Large intestine (tissue), 1 donor: Measurements from ENCODE around the gene PIR. TPM values are rescaled to one million over a fixed set of nuclear protein-coding genes. Genes with fewer than 3 reads are reported as not detected.

Source experiments
- polyA plus RNA-seq: library from polyadenylated mRNA; unstranded; fragments of 120-200 nt; gene quantifications from one replicate; pipeline ENCODE4 v1.2.1, GENCODE V29; 2013

The PIR gene
- polyA plus RNA-seq, 1 donor, result 6.8 TPM

Other genes starting within 250 kb of the PIR start
- 3.8 TPM for gene ASB9, start 223.2 kb downstream of the PIR start, polyA plus RNA-seq
- 0.03 TPM for gene ASB11, start 177.7 kb downstream of the PIR start, polyA plus RNA-seq
- 10.8 TPM for gene PIGA, start 157.8 kb downstream of the PIR start, polyA plus RNA-seq
- 0.24 TPM for gene VEGFD, start 108.9 kb downstream of the PIR start, polyA plus RNA-seq
- 1.9 TPM for gene BMX, start 7.5 kb upstream of the PIR start, polyA plus RNA-seq
- gene ACE2, start 107.6 kb upstream of the PIR start, polyA plus RNA-seq, result 428 TPM
- 1.6 TPM for gene CLTRN, start 171.5 kb upstream of the PIR start, polyA plus RNA-seq
- gene CA5B, start 244.9 kb upstream of the PIR start, polyA plus RNA-seq, result 3.4 TPM